SK-N-SH treated with all-trans-retinoic acid at 6 μM for 48 hours (cell line): ENCODE results near the gene SNRNP48.

Source experiments
- ARNTL ChIP-seq: fragments of 450-650 bp; formaldehyde crosslinking; IDR thresholded peaks from 2 replicates; pipeline ENCODE4 v1.5.0; 2020; ENCODE audit warnings: low read depth, mild to moderate bottlenecking, moderate library complexity, borderline replicate concordance
- ISL1 ChIP-seq: fragments of 250-450 bp; sonication (Bioruptor Pico); IDR thresholded peaks from 2 replicates; pipeline ENCODE4 v2.1.2; 2022; ENCODE audit warnings: mild to moderate bottlenecking, moderate library complexity
- OSR1 ChIP-seq: fragments of 250-450 bp; sonication (Bioruptor Pico); IDR thresholded peaks from 2 replicates; pipeline ENCODE4 v1.8.0; 2022; ENCODE audit warnings: moderate library complexity, mild to moderate bottlenecking, inconsistent platforms
- RARB ChIP-seq: fragments of 250-450 bp; sonication (Bioruptor Pico); IDR thresholded peaks from 2 replicates; pipeline ENCODE4 v1.8.0; 2021; ENCODE audit warnings: mild to moderate bottlenecking, moderate library complexity
- TCF4 ChIP-seq: fragments of 250-450 bp; sonication (Bioruptor Pico); IDR thresholded peaks from 2 replicates; pipeline ENCODE4 v1.8.0; 2021; ENCODE audit warnings: mild to moderate bottlenecking, moderate library complexity, borderline replicate concordance
- TSHZ2 ChIP-seq: fragments of 250-450 bp; sonication (Bioruptor Pico); IDR thresholded peaks from 2 replicates; pipeline ENCODE4 v1.5.0; 2020; ENCODE audit warnings: mild to moderate bottlenecking, moderate library complexity
- ZFP3 ChIP-seq: fragments of 250-450 bp; sonication (Bioruptor Pico); IDR thresholded peaks from 2 replicates; pipeline ENCODE4 v1.5.0; 2020; ENCODE audit warnings: mild to moderate bottlenecking, moderate library complexity
- ZFP30 ChIP-seq: fragments of 450-650 bp; formaldehyde crosslinking; IDR thresholded peaks from 2 replicates; pipeline ENCODE4 v1.5.0; 2022; ENCODE audit warnings: mild to moderate bottlenecking, moderate library complexity
- ZNF565 ChIP-seq: fragments of 450-650 bp; formaldehyde crosslinking; conservative IDR thresholded peaks from 2 replicates; pipeline ENCODE4 v1.5.0; 2020; ENCODE audit warnings: low read depth, mild to moderate bottlenecking, moderate library complexity

- no peak for TF ChIP-seq ZNF565 (CRISPR knock-in tag)
- no peak for TF ChIP-seq ARNTL
- no peak for TF ChIP-seq ZFP30 (CRISPR knock-in tag)
- no peak for TF ChIP-seq TCF4
- TF ChIP-seq TSHZ2 (CRISPR knock-in tag) = no peak
- TF ChIP-seq OSR1 = no peak
- TF ChIP-seq RARB = no peak
- TF ChIP-seq ISL1 (CRISPR knock-in tag) = no peak
- TF ChIP-seq ZFP3 (CRISPR knock-in tag) = no peak
These were observed 45.4 kb upstream of the SNRNP48 start for GRCh38 chr6:7544597-7544996.
